ENCODE data around the gene ACSM6.

Gene ACSM6

GRCh38 chr10:95266674-95267095 is 72.6 kb downstream of the ACSM6 start:
- no peak overlapping the region for H3K27ac ChIP-seq (ENCODE audit: low read depth, low read length)
- no peak overlapping the region for H3K4me3 ChIP-seq (ENCODE audit: low read length)
- H3K9me3 ChIP-seq (ENCODE audit: control insufficient read depth, insufficient read depth, low read length) = no peaks in the 10 kb centered on the region
- H3K4me2 ChIP-seq (ENCODE audit: low read length) = no peak overlapping the region
- TF ChIP-seq CTCF (IDR thresholded peaks at IDR 0.05; ENCODE audit: low read depth, low read length, poor library complexity, severe bottlenecking) (no peak), EZH2phosphoT487 (IDR thresholded peaks at IDR 0.05; ENCODE audit: borderline replicate concordance, low read length) (no peak)
- H3K79me2 ChIP-seq (ENCODE audit: control insufficient read depth, low read length) = no peaks in the 10 kb centered on the region
- H3K27me3 ChIP-seq (ENCODE audit: control insufficient read depth, low read length) = no peaks in the 10 kb centered on the region
- H3K4me1 ChIP-seq (ENCODE audit: control insufficient read depth, low read length) = peaks cover 3% of the 10 kb centered on the region; the same call in 1 of the 2 replicates
- peaks cover 54% of the 10 kb centered on the region for H3K36me3 ChIP-seq (ENCODE audit: control insufficient read depth, low read length)
- H4K20me1 ChIP-seq (ENCODE audit: control insufficient read depth, insufficient read depth, low read depth, low read length) = no peaks in the 10 kb centered on the region
- H3K9me2 ChIP-seq (replicated peaks; ENCODE audit: control insufficient read depth, low read length) = no peaks in the 10 kb centered on the region
- H3F3A ChIP-seq (ENCODE audit: control insufficient read depth, insufficient read depth) = no peaks in the 10 kb centered on the region

- H3K79me2 ChIP-seq (ENCODE audit: control insufficient read depth, low read length) = no peaks in the 10 kb centered on the region
- no peaks in the 10 kb centered on the region for H4K20me1 ChIP-seq (ENCODE audit: control insufficient read depth, insufficient read depth, low read depth, low read length)
- no peaks in the 10 kb centered on the region for H3K9me3 ChIP-seq (ENCODE audit: control insufficient read depth, insufficient read depth, low read length)
- no peak overlapping the region for H3K4me2 ChIP-seq (ENCODE audit: low read length)
- no peaks in the 10 kb centered on the region for H3F3A ChIP-seq (ENCODE audit: control insufficient read depth, insufficient read depth)
- H3K4me3 ChIP-seq (ENCODE audit: low read length) = no peak overlapping the region
- no peaks in the 10 kb centered on the region for H3K27me3 ChIP-seq (ENCODE audit: control insufficient read depth, low read length)
- peaks cover 49% of the 10 kb centered on the region for H3K36me3 ChIP-seq (ENCODE audit: control insufficient read depth, low read length)
- TF ChIP-seq EZH2phosphoT487 (IDR thresholded peaks at IDR 0.05; ENCODE audit: borderline replicate concordance, low read length) = no peak
- H3K4me1 ChIP-seq (ENCODE audit: control insufficient read depth, low read length) = peaks cover 3% of the 10 kb centered on the region; the same call in 1 of the 2 replicates
- no peak overlapping the region for H3K27ac ChIP-seq (ENCODE audit: low read depth, low read length)
- H3K9me2 ChIP-seq (replicated peaks; ENCODE audit: control insufficient read depth, low read length) = no peaks in the 10 kb centered on the region
These were observed 73.2 kb downstream of the ACSM6 start for GRCh38 chr10:95267251-95267650.

- no peaks in the 10 kb centered on the region for H3K9me3 ChIP-seq (ENCODE audit: control insufficient read depth, insufficient read depth, low read length)
- peaks cover 9% of the 10 kb centered on the region for H3K79me2 ChIP-seq (ENCODE audit: control insufficient read depth, low read length)
- H4K20me1 ChIP-seq (ENCODE audit: control insufficient read depth, insufficient read depth, low read depth, low read length) = no peaks in the 10 kb centered on the region
- H3F3A ChIP-seq (ENCODE audit: control insufficient read depth, insufficient read depth) = no peaks in the 10 kb centered on the region
- no peak overlapping the region for H3K27ac ChIP-seq (ENCODE audit: low read depth, low read length)
- H3K4me3 ChIP-seq (ENCODE audit: low read length) = no peak overlapping the region
- H3K4me2 ChIP-seq (ENCODE audit: low read length) = no peak overlapping the region
- H3K36me3 ChIP-seq (ENCODE audit: control insufficient read depth, low read length) = peaks cover 40% of the 10 kb centered on the region
- H3K27me3 ChIP-seq (ENCODE audit: control insufficient read depth, low read length) = no peaks in the 10 kb centered on the region
- H3K4me1 ChIP-seq (ENCODE audit: control insufficient read depth, low read length) = no peaks in the 10 kb centered on the region; the same call in 1 of the 2 replicates
- TF ChIP-seq CTCF (IDR thresholded peaks at IDR 0.05; ENCODE audit: low read depth, low read length, poor library complexity, severe bottlenecking) (no peak), EZH2phosphoT487 (IDR thresholded peaks at IDR 0.05; ENCODE audit: borderline replicate concordance, low read length) (no peak)
- H3K9me2 ChIP-seq (replicated peaks; ENCODE audit: control insufficient read depth, low read length) = no peaks in the 10 kb centered on the region
These were observed 74.4 kb downstream of the ACSM6 start for GRCh38 chr10:95268438-95268837.

GRCh38 chr10:95273393-95274312 is 79.6 kb downstream of the ACSM6 start:
- no peaks in the 10 kb centered on the region for H4K20me1 ChIP-seq (ENCODE audit: control insufficient read depth, insufficient read depth, low read depth, low read length)
- H3K36me3 ChIP-seq (ENCODE audit: control insufficient read depth, low read length) = peaks cover 17% of the 10 kb centered on the region
- no peaks in the 10 kb centered on the region for H3F3A ChIP-seq (ENCODE audit: control insufficient read depth, insufficient read depth)
- H3K79me2 ChIP-seq (ENCODE audit: control insufficient read depth, low read length) = peaks cover 56% of the 10 kb centered on the region
- H3K9me2 ChIP-seq (replicated peaks; ENCODE audit: control insufficient read depth, low read length) = no peaks in the 10 kb centered on the region
- H3K4me1 ChIP-seq (ENCODE audit: control insufficient read depth, low read length) = peaks cover under 1% of the 10 kb centered on the region; the same call in 1 of the 2 replicates
- TF ChIP-seq CTCF (IDR thresholded peaks at IDR 0.05; ENCODE audit: low read depth, low read length, poor library complexity, severe bottlenecking) (no peak), EZH2phosphoT487 (IDR thresholded peaks at IDR 0.05; ENCODE audit: borderline replicate concordance, low read length) (no peak)
- H3K4me2 ChIP-seq (ENCODE audit: low read length) = no peak overlapping the region
- H3K27ac ChIP-seq (ENCODE audit: low read depth, low read length) = no peak overlapping the region
- H3K9me3 ChIP-seq (ENCODE audit: control insufficient read depth, insufficient read depth, low read length) = no peaks in the 10 kb centered on the region
- H3K4me3 ChIP-seq (ENCODE audit: low read length) = no peak overlapping the region
- H3K27me3 ChIP-seq (ENCODE audit: control insufficient read depth, low read length) = no peaks in the 10 kb centered on the region

All from DOHH2 (cell line).